ENCODE measurements around the gene FAM20C.

FAM20C gene

DNA sequence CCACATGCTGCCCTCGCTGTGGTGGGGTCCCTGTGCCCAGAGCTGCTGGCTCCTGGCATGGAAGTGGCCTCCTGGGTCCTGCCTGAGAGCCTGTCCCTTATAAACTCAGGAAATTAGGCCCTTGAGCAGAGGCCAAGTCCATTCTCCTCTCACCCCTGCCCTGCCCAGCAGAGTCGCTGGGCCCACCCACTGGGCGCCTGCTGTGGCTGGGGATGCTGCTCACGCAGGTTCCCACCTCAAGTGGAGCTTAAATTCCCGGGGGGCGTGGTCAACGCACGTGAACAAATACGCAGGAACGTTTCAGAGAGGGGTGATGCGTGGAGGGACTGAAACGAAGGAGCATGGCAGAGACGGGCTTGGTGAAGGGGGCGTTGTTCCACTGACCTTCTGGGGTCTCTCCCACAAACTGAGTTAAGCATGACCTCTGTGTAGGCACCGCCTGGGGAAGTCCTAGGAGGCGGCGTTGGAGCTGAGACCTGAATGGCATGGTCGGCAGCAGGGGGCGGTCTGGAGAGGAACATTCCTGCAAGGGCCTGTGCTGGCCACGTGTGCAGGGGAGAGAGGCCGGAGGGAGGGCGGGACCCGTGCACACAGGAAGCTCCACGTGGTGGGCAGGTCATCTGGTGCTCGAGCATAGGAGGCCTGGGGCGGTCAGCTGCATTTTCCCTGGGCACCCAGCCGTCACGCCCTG lies 27.9 kb downstream of the FAM20C start:
- no peak overlapping the region for H3K27ac ChIP-seq
- TF ChIP-seq CTCF (IDR thresholded peaks at IDR 0.05) (peak; percentile 35), ZFX (IDR thresholded peaks at IDR 0.05; ENCODE audit: borderline replicate concordance) (no peak)

GRCh38 chr7:221978-222715 lies 29.8 kb downstream of the FAM20C start:
- TF ChIP-seq ZFX (IDR thresholded peaks at IDR 0.05; ENCODE audit: borderline replicate concordance) (no peak), CTCF (IDR thresholded peaks at IDR 0.05) (no peak)
- H3K27ac ChIP-seq: no peak overlapping the region

GRCh38 chr7:222716-223041 lies 30.3 kb downstream of the FAM20C start:
- no peak overlapping the region for H3K27ac ChIP-seq
- TF ChIP-seq ZFX (IDR thresholded peaks at IDR 0.05; ENCODE audit: borderline replicate concordance): no peak
- TF ChIP-seq CTCF (IDR thresholded peaks at IDR 0.05): no peak

DNA sequence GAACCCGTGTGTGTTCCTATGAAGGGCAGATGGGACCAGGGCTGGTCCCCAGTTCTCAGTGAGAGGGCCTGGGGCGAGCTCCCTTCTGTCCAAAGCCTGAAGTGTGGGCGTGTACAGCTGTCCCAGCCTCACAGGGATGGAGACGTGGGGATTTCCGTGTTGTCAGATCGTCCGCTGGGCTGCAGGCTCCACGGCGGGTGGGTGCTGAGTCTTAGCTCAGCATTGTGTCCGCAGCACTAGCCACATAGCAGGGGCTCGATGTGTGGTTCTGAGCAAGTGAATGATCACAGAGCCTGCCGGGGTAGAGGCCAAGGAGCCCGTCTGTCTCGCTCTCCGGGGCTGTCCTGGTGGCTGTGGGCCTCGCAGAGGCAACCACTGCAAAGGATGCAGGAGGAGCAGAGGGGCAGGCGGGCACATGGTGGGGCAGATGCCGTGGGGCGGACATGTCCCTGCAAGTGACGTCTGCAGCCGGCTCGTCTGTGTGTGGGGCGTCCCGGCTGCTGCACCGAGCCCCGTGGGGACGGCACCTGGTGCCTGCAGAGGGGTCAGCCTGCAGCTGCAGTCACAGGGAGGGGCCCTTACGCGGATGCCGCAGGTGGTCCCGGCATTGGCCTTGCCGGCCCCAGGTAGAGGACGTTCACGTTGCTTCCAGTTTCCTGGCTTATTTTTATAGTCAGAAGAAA lies 30.9 kb downstream of the FAM20C start:
- H3K27ac ChIP-seq: no peak overlapping the region
- TF ChIP-seq CTCF (IDR thresholded peaks at IDR 0.05): no peak
- TF ChIP-seq ZFX (IDR thresholded peaks at IDR 0.05; ENCODE audit: borderline replicate concordance): no peak

GRCh38 chr7:223861-224260 lies 31.5 kb downstream of the FAM20C start:
- TF ChIP-seq ZFX (IDR thresholded peaks at IDR 0.05; ENCODE audit: borderline replicate concordance) (no peak), CTCF (IDR thresholded peaks at IDR 0.05) (no peak)
- no peak overlapping the region for H3K27ac ChIP-seq

- H3K27ac ChIP-seq: no peak overlapping the region
- no peak for TF ChIP-seq CTCF (IDR thresholded peaks at IDR 0.05)
- TF ChIP-seq ZFX (IDR thresholded peaks at IDR 0.05; ENCODE audit: borderline replicate concordance): no peak
Observed at GRCh38 chr7:226281-226895, 34.0 kb downstream of the FAM20C start.

Data from 22Rv1 (cell line).